Subcutaneous adipose tissue (tissue), 4 donors: ENCODE results near the gene ALOX5AP. TPM values are rescaled to one million over a fixed set of nuclear protein-coding genes. Genes with fewer than 3 reads are reported as not detected.

Experiments used
- total RNA-seq, 4 donors: library from RNA; depleted of rRNA; stranded (reverse); fragments of >200 nt; gene quantifications; one replicate each; pipeline ENCODE4 v1.1.0, GENCODE V29; 2016
- TF ChIP-seq, protein P1 (sequence below): fragments of 450-650 bp; IDR thresholded peaks from one replicate; pipeline ENCODE4 v1.5.1; 2016; ENCODE audit warnings: low read depth, mild to moderate bottlenecking, control low read depth, antibody characterized with exemption, moderate library complexity

ALOX5AP gene
- total RNA-seq, 4 donors from 2014 or later, result 6.6 to 123 (median 58.5) TPM

DNA sequence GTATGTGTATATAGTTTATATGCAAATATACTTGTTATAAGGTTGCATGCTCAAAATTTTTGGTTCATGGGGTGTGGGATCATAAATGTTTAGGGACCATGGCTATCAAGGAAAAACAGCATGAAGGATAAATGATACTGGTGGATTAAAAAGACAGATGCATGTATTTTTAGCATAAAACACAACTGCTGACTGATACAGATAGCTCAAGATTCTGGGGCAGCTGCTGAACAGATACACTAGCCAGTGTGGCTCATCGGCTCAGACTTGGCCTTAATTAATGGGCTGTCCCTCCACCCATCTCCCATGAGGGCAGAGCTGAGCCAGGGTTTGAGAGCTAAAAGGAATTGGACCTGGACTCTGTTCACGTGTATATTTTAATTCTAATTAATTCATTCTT, 11.4 kb downstream of the ALOX5AP start:
- TF ChIP-seq, protein P1, sequence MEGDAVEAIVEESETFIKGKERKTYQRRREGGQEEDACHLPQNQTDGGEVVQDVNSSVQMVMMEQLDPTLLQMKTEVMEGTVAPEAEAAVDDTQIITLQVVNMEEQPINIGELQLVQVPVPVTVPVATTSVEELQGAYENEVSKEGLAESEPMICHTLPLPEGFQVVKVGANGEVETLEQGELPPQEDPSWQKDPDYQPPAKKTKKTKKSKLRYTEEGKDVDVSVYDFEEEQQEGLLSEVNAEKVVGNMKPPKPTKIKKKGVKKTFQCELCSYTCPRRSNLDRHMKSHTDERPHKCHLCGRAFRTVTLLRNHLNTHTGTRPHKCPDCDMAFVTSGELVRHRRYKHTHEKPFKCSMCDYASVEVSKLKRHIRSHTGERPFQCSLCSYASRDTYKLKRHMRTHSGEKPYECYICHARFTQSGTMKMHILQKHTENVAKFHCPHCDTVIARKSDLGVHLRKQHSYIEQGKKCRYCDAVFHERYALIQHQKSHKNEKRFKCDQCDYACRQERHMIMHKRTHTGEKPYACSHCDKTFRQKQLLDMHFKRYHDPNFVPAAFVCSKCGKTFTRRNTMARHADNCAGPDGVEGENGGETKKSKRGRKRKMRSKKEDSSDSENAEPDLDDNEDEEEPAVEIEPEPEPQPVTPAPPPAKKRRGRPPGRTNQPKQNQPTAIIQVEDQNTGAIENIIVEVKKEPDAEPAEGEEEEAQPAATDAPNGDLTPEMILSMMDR, result no peak

- TF ChIP-seq, protein P1, result no peak
Measured at GRCh38 chr13:30748717-30749116, 13.4 kb downstream of the ALOX5AP start.

DNA sequence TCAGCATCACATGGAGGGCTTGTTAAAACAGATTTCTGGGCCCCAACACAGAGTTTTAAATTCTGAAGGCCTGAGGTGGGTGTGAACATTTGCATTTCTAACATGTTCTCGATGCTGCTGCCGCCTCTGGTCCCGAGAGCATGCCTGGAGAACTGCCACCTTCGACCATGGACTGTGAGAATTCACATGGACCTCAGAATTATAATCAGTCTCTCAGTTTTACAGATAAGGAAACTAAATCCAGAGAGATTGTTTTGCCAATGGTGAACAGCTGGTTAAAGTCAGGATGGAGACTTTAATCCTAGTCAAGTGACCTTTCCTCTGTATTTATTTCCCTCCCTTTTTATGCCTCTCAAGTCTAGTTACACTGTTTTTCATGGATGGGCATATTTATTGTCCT, 14.7 kb downstream of the ALOX5AP start:
- TF ChIP-seq, protein P1, result no peak

GRCh38 chr13:30751183-30751933, 16.0 kb downstream of the ALOX5AP start:
- TF ChIP-seq, protein P1, result no peak

DNA sequence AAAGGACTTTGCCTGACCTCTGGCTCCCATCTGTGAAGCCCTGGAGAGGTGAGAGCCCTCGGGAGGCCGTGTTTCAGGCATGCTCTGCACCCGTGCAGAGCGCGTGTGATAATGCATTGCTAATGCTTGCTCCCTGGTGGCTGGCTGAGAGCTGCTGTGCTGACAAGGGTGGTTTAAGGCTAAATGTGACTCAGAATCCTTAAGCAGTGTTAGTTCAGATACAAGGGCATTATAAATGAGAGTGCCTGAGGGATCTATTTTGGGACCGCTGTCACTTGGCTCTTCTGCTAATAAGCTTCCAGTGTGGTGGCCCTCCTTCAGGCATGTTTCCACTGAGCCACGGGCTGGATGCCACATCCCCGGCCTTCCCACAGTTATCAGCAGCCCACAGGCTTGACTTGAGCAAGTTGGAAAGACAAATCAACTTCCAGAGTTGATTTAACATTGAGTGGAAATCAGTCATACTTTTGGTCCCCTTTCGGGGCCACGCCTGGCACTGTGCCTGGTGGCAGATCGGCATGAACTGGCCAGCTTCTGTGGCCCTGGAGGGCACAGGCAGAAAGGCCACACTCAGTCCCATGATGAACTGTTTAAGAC, 17.0 kb downstream of the ALOX5AP start:
- TF ChIP-seq, protein P1, result no peak

DNA sequence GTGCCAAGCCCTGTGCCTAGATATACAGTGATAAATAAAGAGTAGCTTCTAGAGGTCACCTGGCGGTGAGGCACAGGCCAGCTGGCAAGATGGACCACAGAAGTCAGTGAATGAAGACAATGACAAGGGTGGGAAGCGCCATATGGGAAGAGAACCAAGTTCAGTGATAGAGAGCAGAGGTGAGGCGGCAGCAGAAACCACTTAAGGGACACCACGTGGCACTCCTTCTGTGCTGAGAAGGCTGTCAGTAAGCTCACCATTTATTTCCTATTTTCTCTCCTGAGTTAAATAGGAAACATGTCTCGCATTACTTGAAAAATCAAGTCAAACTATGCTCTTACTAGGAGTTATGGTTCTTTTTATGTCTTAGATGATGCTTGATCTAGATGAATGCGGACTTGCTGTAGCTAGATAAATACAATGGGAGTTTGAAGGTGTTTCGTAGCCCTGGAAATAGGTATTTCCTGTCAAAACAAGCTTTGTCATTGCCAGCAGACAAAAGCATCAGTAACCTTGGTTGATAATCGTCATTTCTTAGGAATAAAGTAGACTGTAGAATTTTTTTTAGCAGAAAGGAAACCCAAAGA, 17.8 kb downstream of the ALOX5AP start:
- TF ChIP-seq, protein P1, result no peak

DNA sequence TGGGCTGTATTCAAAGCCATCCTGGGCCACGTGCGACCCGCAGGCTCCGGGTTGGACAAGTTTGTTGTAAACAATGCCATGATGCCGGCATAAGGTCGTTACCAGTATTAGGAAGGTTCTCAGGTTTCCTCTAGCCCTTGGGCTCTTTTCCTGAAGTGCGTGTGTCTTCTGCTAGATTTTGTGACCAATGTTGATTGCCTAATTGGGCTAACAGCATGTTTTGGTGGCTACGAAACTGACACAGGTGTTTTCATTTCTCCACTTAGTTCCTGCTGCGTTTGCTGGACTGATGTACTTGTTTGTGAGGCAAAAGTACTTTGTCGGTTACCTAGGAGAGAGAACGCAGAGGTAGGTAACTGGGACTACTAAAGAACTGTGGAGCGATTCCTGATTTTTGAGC, 20.3 kb downstream of the ALOX5AP start:
- TF ChIP-seq, protein P1, result no peak
